Measurements from ENCODE around the gene SLC12A3. TPM values are rescaled to one million over a fixed set of nuclear protein-coding genes. Genes with fewer than 3 reads are reported as not detected.

The SLC12A3 gene
- total RNA-seq, 3 donors from 2014 or later (not counting 1 experiment from before 2014, with no cell fraction given), result not detected

DNA sequence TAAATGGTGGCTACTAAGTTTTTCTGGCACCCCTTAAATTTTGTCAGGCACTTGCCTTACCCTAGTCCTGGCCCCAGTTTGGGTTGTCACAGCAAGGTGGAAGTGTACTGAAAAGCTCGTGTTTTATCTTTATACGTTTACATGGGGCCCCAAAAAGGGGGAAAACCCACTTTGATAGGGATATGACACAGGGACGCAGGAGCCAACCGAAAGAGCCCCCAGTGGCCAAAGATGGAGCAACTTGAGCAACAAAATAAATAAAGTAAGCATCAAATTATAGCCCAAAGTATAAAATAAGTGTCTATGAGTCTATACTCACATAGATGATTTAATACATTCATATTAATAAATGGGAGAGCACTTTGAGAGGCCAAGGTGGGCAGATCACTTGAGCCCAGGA lies 91.7 kb downstream of the SLC12A3 start:
- H3K9me3 Mint-ChIP-seq, result no peaks in the 10 kb centered on the region
- H3K27ac ChIP-seq (ENCODE audit: low read length), result no peak overlapping the region
- no peaks in the 10 kb centered on the region for H3K9me3 ChIP-seq (ENCODE audit: control insufficient read depth, insufficient read depth, low read length)
- H3K36me3 Mint-ChIP-seq, result no peaks in the 10 kb centered on the region
- DNase-seq (no peak), ATAC-seq (no peak)
- no peaks in the 10 kb centered on the region for H3K4me1 ChIP-seq (ENCODE audit: control insufficient read depth, insufficient read depth, low read length)
- no peaks in the 10 kb centered on the region for H3K36me3 ChIP-seq (ENCODE audit: control insufficient read depth, insufficient read depth, low read length)
- intact Hi-C loops (cut with micrococcal nuclease), result no loop called here
- no peak for TF ChIP-seq CTCF (IDR thresholded peaks at IDR 0.05)
- H3K27ac Mint-ChIP-seq, result no peak overlapping the region
- WGBS (ENCODE audit: insufficient coverage), result 33% methylated on average over 2 of the region's 4 CpGs
- H3K4me1 Mint-ChIP-seq, result no peaks in the 10 kb centered on the region
- H3K27me3 ChIP-seq (ENCODE audit: control insufficient read depth, insufficient read depth, low read length), result no peaks in the 10 kb centered on the region
- H3K27me3 Mint-ChIP-seq (ENCODE audit: low read depth in 2 of 2), result no peaks in the 10 kb centered on the region
- H3K4me3 Mint-ChIP-seq, result no peak overlapping the region
- H3K4me3 ChIP-seq (ENCODE audit: low read length), result no peak overlapping the region

DNA sequence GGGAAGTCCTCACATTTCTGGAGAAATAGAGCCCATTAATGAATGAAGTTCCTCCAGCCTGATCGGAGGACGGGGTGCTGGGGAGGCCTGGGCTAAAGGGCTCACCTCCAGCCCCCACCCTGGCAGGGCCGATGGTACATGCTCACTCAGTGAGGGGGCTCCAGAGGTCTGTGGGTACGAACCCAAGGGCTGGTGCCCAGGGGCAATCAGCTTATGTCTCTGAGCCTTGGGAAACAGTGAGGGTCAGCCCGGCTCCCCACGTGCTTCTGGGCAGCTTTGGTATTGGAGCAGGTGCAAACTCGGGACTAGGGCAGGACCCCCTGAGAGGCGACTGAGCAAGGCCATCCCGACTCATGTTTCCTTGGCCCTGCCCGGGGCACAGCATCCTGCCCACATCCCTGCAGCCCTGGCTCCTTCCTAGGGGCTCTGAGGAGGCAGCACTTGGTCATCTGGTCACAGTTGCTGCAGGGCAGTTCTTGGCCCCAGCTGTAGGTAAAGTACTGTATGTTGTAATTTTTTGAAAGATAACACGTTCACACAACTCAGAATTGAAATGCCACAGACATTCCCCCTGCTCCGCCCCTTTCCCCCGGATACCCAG lies 95.8 kb downstream of the SLC12A3 start:
- TF ChIP-seq CTCF (IDR thresholded peaks at IDR 0.05), result no peak
- Mint-ChIP-seq H3K9me3 (no peaks in the 10 kb centered on the region), H3K4me3 (no peak overlapping the region), H3K27ac (no peak overlapping the region), H3K27me3 (ENCODE audit: low read depth in 2 of 2) (no peaks in the 10 kb centered on the region), H3K36me3 (no peaks in the 10 kb centered on the region), H3K4me1 (peaks cover 12 to 14% of the 10 kb centered on the region in 2 donors)
- ATAC-seq (no peak), DNase-seq (no peak)
- Histone ChIP-seq H3K4me1 (ENCODE audit: control insufficient read depth, insufficient read depth, low read length) (peaks cover 14% of the 10 kb centered on the region), H3K27ac (ENCODE audit: low read length) (no peak overlapping the region), H3K4me3 (ENCODE audit: low read length) (no peak overlapping the region), H3K36me3 (ENCODE audit: control insufficient read depth, insufficient read depth, low read length) (no peaks in the 10 kb centered on the region), H3K9me3 (ENCODE audit: control insufficient read depth, insufficient read depth, low read length) (no peaks in the 10 kb centered on the region), H3K27me3 (ENCODE audit: control insufficient read depth, insufficient read depth, low read length) (no peaks in the 10 kb centered on the region)
- intact Hi-C loops (cut with micrococcal nuclease), result no loop called here
- 88% methylated on average over 12 of the region's 13 CpGs for WGBS (ENCODE audit: insufficient coverage)

DNA sequence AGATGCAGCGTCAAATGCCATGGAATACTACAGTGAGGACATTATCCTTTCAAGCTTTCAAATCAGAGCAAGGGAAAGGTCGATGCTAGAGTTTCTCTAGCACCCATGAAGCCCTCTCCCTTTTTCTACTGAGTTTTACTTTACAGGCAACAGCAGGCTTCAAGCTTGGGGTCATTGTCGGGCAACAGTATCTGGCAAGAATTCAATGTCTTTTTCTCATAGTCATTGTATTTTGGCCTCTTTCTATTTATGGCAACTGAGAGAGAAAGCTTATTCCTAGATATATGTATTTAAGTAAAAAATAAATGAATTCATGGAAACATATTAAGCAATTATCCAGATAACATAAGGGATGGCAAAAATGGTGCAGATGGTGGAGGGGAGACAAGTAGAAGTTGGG lies 96.4 kb downstream of the SLC12A3 start:
- Mint-ChIP-seq H3K4me3 (no peak overlapping the region), H3K9me3 (no peaks in the 10 kb centered on the region), H3K27ac (no peak overlapping the region), H3K4me1 (peaks cover 12 to 18% of the 10 kb centered on the region in 2 donors), H3K27me3 (ENCODE audit: low read depth in 2 of 2) (no peaks in the 10 kb centered on the region), H3K36me3 (no peaks in the 10 kb centered on the region)
- H3K27me3 ChIP-seq (ENCODE audit: control insufficient read depth, insufficient read depth, low read length), result no peaks in the 10 kb centered on the region
- WGBS (ENCODE audit: insufficient coverage), result 82% methylated on average over 3 of the region's 3 CpGs
- no peak overlapping the region for H3K27ac ChIP-seq (ENCODE audit: low read length)
- no peaks in the 10 kb centered on the region for H3K9me3 ChIP-seq (ENCODE audit: control insufficient read depth, insufficient read depth, low read length)
- no peak overlapping the region for H3K4me3 ChIP-seq (ENCODE audit: low read length)
- no peak for DNase-seq
- no peak for TF ChIP-seq CTCF (IDR thresholded peaks at IDR 0.05)
- H3K36me3 ChIP-seq (ENCODE audit: control insufficient read depth, insufficient read depth, low read length), result no peaks in the 10 kb centered on the region
- intact Hi-C loops (cut with micrococcal nuclease), result no loop called here
- no peak for ATAC-seq
- peaks cover 18% of the 10 kb centered on the region for H3K4me1 ChIP-seq (ENCODE audit: control insufficient read depth, insufficient read depth, low read length)

DNA sequence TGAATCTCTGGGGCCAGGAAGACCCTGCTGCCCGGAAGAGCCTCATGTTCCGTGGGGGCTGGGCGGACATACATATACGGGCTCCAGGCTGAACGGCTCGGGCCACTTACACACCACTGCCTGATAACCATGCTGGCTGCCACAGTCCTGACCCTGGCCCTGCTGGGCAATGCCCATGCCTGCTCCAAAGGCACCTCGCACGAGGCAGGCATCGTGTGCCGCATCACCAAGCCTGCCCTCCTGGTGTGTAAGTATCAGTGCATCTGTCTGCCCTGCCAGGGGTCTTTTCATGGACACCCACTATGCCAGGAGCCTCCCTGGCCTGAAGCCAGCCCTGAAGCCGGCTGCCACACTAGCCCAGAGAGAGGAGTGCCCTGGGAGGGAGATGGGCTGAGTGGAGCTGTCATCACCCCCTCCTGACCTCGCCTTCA lies 96.9 kb downstream of the SLC12A3 start, which contains the start of gene CETP:
CETP (plus strand) TSS at position 100 of the 431 bp plus-strand sequence; CDS start at position 130, 30 bp downstream.
- H3K27ac ChIP-seq (ENCODE audit: low read length), result no peak within 1 kb of the TSS
- DNase-seq (no peak), ATAC-seq (no peak)
- intact Hi-C loops (cut with micrococcal nuclease), result no loop called here
- H3K36me3 ChIP-seq (ENCODE audit: control insufficient read depth, insufficient read depth, low read length), result no peaks in the 10 kb centered on the region
- H3K4me1 ChIP-seq (ENCODE audit: control insufficient read depth, insufficient read depth, low read length), result peaks cover 18% of the 10 kb centered on the region
- H3K9me3 Mint-ChIP-seq, result no peaks in the 10 kb centered on the region
- peaks cover 12 to 18% of the 10 kb centered on the region in 2 donors for H3K4me1 Mint-ChIP-seq
- H3K27me3 ChIP-seq (ENCODE audit: control insufficient read depth, insufficient read depth, low read length), result no peaks in the 10 kb centered on the region
- H3K27ac Mint-ChIP-seq, result no peak within 1 kb of the TSS
- no peak within 1 kb of the TSS for H3K4me3 ChIP-seq (ENCODE audit: low read length)
- TF ChIP-seq CTCF (IDR thresholded peaks at IDR 0.05), result no peak
- H3K4me3 Mint-ChIP-seq, result no peak within 1 kb of the TSS
- H3K9me3 ChIP-seq (ENCODE audit: control insufficient read depth, insufficient read depth, low read length), result no peaks in the 10 kb centered on the region
- H3K27me3 Mint-ChIP-seq (ENCODE audit: low read depth in 2 of 2), result no peaks in the 10 kb centered on the region
- H3K36me3 Mint-ChIP-seq, result no peaks in the 10 kb centered on the region
- WGBS (ENCODE audit: insufficient coverage), result 79% methylated on average over 12 of the region's 12 CpGs

Measured in natural killer cell (primary cell).